GM10847 (cell line): ENCODE results near the gene SCGB1D1.

Source experiments
- POLR2A ChIP-seq: IDR thresholded peaks from 2 replicates; pipeline ENCODE4 v1.6.1; 2011; ENCODE audit not compliant: insufficient read length; ENCODE audit errors: extremely low read depth

The SCGB1D1 gene

GRCh38 chr11:62150887-62151736 lies 38.9 kb upstream of the SCGB1D1 start:
- TF ChIP-seq POLR2A = no peak

DNA sequence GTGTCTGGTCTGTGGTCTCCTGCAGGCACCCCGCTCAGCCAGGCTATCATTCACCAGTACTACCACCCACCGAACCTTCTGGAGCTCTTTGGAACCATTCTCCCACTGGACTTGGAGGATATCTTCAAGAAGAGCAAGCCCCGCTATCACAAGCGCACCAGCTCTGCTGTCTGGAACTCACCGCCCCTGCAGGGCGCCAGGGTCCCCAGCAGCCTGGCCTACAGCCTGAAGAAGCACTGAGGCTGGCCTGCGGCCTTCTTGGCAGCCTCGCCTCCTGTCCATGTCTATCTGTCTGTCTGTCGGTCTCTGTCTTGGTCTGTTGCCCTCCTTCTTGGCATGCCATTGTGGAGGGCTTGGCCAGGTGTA lies 38.3 kb upstream of the SCGB1D1 start:
- TF ChIP-seq POLR2A = no peak

DNA sequence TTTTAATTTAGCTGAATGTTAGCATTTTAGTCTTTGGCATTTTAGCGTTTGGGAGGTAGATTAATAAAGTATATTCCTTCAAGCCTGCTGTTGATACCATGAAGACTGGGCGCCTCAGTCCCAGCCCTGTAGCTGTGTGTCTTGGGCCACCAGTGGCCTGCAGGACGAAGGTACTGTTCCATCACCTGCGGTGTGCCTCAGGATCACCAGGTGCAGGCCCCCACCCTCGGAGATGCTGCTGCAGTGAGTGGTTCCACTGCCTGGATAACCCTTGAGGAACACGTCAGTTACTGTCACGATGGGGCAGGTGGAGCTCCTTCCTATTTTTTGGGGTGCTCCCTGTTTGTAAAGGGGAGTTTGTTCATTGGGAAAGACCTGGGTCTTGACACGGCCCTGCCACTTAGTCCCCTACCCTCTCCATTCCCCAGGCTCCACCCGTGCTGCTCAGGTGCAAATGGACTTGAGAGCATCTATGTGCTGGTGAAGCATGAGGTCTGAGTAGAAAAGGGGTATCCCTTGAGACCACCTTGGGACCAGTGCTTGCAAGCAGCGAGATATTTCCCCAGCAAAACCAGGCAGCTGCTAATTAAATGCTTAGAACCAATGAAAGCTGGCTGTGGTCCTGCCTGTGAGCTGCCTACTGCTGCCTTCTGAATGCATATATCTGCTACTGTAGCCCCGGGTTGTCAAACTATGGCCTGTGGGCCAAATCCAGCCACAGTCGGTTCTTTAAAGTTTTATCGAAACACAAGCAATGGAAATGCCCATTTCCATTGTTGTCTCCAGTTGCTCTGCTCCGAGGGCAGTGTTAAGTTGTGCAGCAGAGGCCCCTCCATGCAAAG lies 37.5 kb upstream of the SCGB1D1 start:
- no peak for TF ChIP-seq POLR2A

- no peak for TF ChIP-seq POLR2A
These were observed 37.0 kb upstream of the SCGB1D1 start for GRCh38 chr11:62153087-62153395.

DNA sequence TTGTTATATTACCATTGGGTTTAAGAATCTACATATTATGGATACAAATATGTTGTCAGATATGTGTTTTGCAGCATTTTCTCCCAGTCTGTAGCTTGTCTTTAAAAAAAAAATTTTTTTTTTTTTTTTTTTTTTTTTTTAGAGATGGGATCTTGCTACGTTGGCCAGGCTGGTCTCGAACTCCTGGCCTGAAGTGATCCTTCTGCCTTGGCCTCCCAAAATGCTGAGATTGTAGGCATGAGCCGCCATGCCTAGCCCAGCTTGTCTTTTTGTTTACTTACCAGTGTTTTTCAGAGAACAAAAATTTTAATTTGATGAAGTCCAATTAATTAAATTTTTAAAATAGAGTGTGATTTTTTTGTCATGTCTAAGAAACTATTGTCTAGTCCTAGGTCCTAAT lies 36.4 kb upstream of the SCGB1D1 start:
- no peak for TF ChIP-seq POLR2A

DNA sequence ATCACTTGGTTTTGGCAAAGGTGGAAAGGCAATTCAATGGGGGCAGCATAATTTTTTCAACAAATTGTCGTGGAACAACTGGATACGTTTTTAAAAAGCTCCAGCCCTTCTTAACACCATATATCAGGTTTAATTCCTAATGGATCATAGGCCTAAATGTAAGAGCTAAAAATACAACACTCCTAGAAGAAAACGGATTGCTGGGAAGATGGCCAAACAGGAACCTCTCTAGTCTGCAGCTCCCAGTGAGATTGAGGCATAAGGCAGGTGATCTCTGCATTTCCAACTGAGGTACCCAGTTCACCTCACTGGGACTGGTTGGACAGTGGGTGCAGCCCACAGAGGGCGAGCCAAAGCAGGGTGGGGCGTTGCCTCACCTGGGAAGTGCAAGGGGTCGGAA lies 32.4 kb upstream of the SCGB1D1 start:
- no peak for TF ChIP-seq POLR2A

GRCh38 chr11:62166371-62166770 lies 23.6 kb upstream of the SCGB1D1 start:
- no peak for TF ChIP-seq POLR2A

DNA sequence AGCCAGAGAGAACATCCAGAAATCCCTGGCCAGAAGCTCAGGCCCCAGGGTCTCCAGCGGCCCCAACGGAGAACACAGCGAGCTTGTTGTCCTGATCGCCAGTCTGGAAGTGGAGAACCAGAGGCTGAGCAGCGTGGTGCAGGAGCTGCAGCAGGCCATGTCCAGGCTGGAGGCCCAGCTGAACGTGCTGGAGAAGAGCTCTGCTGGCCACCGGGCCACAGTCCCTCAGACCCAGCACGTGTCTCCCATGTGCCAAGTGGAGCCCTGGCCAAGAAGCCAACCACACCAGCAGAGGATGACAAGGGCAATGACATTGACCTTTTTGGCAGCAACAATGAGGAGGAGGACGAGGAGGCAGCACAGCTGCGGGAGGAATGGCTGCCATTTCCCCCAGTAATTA lies 20.6 kb upstream of the SCGB1D1 start:
- no peak for TF ChIP-seq POLR2A

- no peak for TF ChIP-seq POLR2A
These were observed 20.1 kb upstream of the SCGB1D1 start for GRCh38 chr11:62169935-62170334.

- no peak for TF ChIP-seq POLR2A
These were observed 18.7 kb upstream of the SCGB1D1 start for GRCh38 chr11:62171261-62171723.

DNA sequence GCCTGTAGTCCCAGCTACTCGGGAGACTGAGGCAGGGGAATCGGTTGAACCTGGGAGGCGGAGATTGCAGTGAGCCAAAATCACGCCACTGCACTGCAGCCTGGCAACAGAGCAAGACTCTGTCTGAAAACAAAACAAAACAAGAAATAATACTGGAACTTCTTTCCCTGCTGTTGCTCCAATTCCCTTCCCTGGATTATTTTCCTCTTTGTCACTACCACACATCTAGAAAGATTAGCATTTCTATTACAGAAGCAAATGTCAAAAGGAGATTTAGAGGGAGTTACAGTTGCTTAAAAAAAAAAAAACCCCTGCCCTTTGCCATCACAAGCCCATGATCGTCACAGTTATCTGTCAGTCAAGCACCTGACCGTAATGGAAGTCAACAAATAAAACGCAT lies 17.7 kb upstream of the SCGB1D1 start:
- TF ChIP-seq POLR2A = no peak

- no peak for TF ChIP-seq POLR2A
These were observed 13.2 kb upstream of the SCGB1D1 start for GRCh38 chr11:62176766-62177165.

DNA sequence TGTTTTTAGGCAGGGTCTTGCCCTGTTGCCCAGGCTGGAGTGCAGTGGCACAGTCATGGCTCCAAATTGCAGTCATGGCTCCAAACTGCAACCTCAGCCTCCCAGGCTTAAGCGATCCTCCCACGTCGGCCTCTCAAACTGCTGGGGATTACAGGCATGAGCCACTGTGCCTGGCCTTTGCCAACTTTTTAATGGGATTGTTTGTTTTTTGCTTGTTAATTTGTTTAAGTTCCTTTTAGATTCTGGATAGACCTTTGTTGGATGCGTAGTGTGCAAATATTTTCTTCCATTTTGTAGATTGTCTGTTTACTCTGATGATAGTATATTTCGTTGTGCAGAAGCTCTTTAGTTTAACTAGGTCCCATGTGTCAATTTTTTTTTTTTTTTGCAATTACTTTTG lies 10.0 kb upstream of the SCGB1D1 start:
- no peak for TF ChIP-seq POLR2A

DNA sequence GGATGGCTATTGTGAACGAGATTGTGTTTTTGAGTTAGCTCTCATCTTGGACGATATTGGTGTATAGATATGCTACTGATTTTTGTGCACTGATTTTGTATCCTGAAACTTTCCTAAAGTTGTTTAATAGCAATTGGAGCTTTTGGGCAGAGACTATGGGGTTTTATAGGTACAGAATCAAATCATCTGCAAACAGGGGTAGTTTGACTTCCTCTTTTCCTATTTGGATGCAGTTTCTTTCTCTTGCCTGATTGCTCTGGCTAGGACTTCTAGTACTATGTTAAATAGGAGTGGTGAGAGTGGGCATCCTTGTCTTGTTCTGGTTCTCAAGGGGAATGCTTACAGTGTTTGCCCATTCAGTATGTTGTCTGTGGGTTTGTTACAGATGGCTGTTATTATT lies 8.9 kb upstream of the SCGB1D1 start:
- no peak for TF ChIP-seq POLR2A

GRCh38 chr11:62182147-62182891 lies 7.7 kb upstream of the SCGB1D1 start:
- no peak for TF ChIP-seq POLR2A

GRCh38 chr11:62186195-62186594 lies 3.8 kb upstream of the SCGB1D1 start:
- no peak for TF ChIP-seq POLR2A
